ENCODE measurements around the gene RPS18. TPM values are rescaled to one million over a fixed set of nuclear protein-coding genes. Genes with fewer than 3 reads are reported as not detected.

The RPS18 gene
- total and polyA plus RNA-seq, 2 of the 13 experiments (the other 11 are each of a cell fraction or from before 2014, with no cell fraction given) = 3,896 to 5,806 TPM

GRCh38 chr6:33248643-33248931, 23.3 kb upstream of the RPS18 start (continued):
- TF ChIP-seq ZFP82 (CRISPR knock-in tag; IDR thresholded peaks at IDR 0.05; ENCODE audit: borderline replicate concordance) (peak; percentile 58; the same call in 1 of the 2 replicates), ZNF260 (CRISPR knock-in tag; IDR thresholded peaks at IDR 0.05; ENCODE audit: borderline replicate concordance, low read depth) (peak; percentile 69; the same call in 1 of the 2 replicates), ZNF234 (CRISPR knock-in tag; conservative IDR thresholded peaks at IDR 0.05) (peak; percentile 93; the same call in 1 of the 2 replicates), NR0B2 (CRISPR knock-in tag; IDR thresholded peaks at IDR 0.05) (no peak), DNMT1 (CRISPR knock-in tag; IDR thresholded peaks at IDR 0.05) (peak; percentile 4; the same call in 1 of the 2 replicates), CREB3 (CRISPR knock-in tag; IDR thresholded peaks at IDR 0.05) (peak; percentile 43; the same call in 1 of the 2 replicates), JUND (CRISPR knock-in tag; IDR thresholded peaks at IDR 0.05) (no peak), ATF5 (CRISPR knock-in tag; IDR thresholded peaks at IDR 0.05; ENCODE audit: low read depth) (peak; percentile 92), ZNF335 (CRISPR knock-in tag; IDR thresholded peaks at IDR 0.05) (0 out of 2 replicates have a peak, but pooled peaks have one; percentile 7), SRY (CRISPR knock-in tag; IDR thresholded peaks at IDR 0.05) (peak; percentile 27; the same call in 1 of the 2 replicates), HOXA5 (CRISPR knock-in tag; IDR thresholded peaks at IDR 0.05) (0 out of 2 replicates have a peak, but pooled peaks have one; percentile 16), NFKB2 (CRISPR knock-in tag; IDR thresholded peaks at IDR 0.05; ENCODE audit: borderline replicate concordance) (peak; percentile 69; the same call in 1 of the 2 replicates), ZBTB7B (CRISPR knock-in tag; IDR thresholded peaks at IDR 0.05) (no peak; the same call in 1 of the 2 replicates), GLI4 (CRISPR knock-in tag; IDR thresholded peaks at IDR 0.05; ENCODE audit: borderline replicate concordance) (peak; percentile 58; the same call in 1 of the 2 replicates), ZNF775 (CRISPR knock-in tag; IDR thresholded peaks at IDR 0.05; ENCODE audit: borderline replicate concordance) (no peak), ZFP36L2 (CRISPR knock-in tag; IDR thresholded peaks at IDR 0.05) (no peak), ZNF343 (CRISPR knock-in tag; IDR thresholded peaks at IDR 0.05) (peak; percentile 79; the same call in 1 of the 2 replicates), HNRNPK (IDR thresholded peaks at IDR 0.05; ENCODE audit: low read depth, low read length, poor library complexity, severe bottlenecking) (no peak), MED1 (CRISPR knock-in tag; IDR thresholded peaks at IDR 0.05) (no peak), ZNF33A (CRISPR knock-in tag; IDR thresholded peaks at IDR 0.05; ENCODE audit: borderline replicate concordance) (0 out of 2 replicates have a peak, but pooled peaks have one; percentile 77), ZNF616 (CRISPR knock-in tag; IDR thresholded peaks at IDR 0.05; ENCODE audit: low read depth) (no peak), ZNF790 (CRISPR knock-in tag; IDR thresholded peaks at IDR 0.05; ENCODE audit: borderline replicate concordance) (no peak), NFE2L2 (IDR thresholded peaks at IDR 0.05; ENCODE audit: low read length) (no peak), ZNF619 (CRISPR knock-in tag; IDR thresholded peaks at IDR 0.05) (peak; percentile 26; the same call in 1 of the 2 replicates), ZNF543 (CRISPR knock-in tag; IDR thresholded peaks at IDR 0.05) (peak; percentile 14; the same call in 1 of the 2 replicates), MEIS2 (CRISPR knock-in tag; IDR thresholded peaks at IDR 0.05) (0 out of 2 replicates have a peak, but pooled peaks have one; percentile 20), BRD4 (CRISPR knock-in tag; IDR thresholded peaks at IDR 0.05) (0 out of 2 replicates have a peak, but pooled peaks have one; percentile 51), ZNF34 (CRISPR knock-in tag; IDR thresholded peaks at IDR 0.05; ENCODE audit: borderline replicate concordance) (0 out of 2 replicates have a peak, but pooled peaks have one; percentile 84), XRCC5 (optimal IDR thresholded peaks at IDR 0.05; ENCODE audit: low read length) (no peak), GABPA (IDR thresholded peaks at IDR 0.05; ENCODE audit: low read depth, low read length) (no peak), GABPA (CRISPR knock-in tag; IDR thresholded peaks at IDR 0.05; ENCODE audit: low read depth) (no peak), JARID2 (CRISPR knock-in tag; IDR thresholded peaks at IDR 0.05; ENCODE audit: insufficient replicate concordance) (no peak)

Data from HepG2 (cell line).